GM18909 (cell line): Measurements from ENCODE around the gene BRSK2.
"Not testable (repeated sequence)": the region's sequence is repeated elsewhere in the genome, so short reads cannot be mapped to it uniquely, and the experiment has no call there.

Experiments
- ATAC-seq: cut with Tn5 transposase; IDR thresholded peaks from one replicate; pipeline ENCODE4 v1.9.1; 2021; ENCODE audit warnings: mild to moderate bottlenecking; ENCODE audit not compliant: unreplicated experiment, poor library complexity

Gene BRSK2

GRCh38 chr11:1425439-1425838, 35.7 kb downstream of the BRSK2 start:
- ATAC-seq: no peak

GRCh38 chr11:1428762-1429316, 39.1 kb downstream of the BRSK2 start:
- ATAC-seq: no peak

- no peak for ATAC-seq
Measured at GRCh38 chr11:1433568-1433967, 43.8 kb downstream of the BRSK2 start.

- no peak for ATAC-seq
Measured at GRCh38 chr11:1433977-1434640, 44.4 kb downstream of the BRSK2 start.

- ATAC-seq: not testable (repeated sequence)
Measured at GRCh38 chr11:1435479-1435819, 45.7 kb downstream of the BRSK2 start.

- ATAC-seq: no peak
Measured at GRCh38 chr11:1435820-1436467, 46.2 kb downstream of the BRSK2 start.

- no peak for ATAC-seq
Measured at GRCh38 chr11:1436468-1437039, 46.8 kb downstream of the BRSK2 start.

GRCh38 chr11:1437500-1437899, 47.8 kb downstream of the BRSK2 start:
- ATAC-seq: no peak

GRCh38 chr11:1438261-1438966, 48.7 kb downstream of the BRSK2 start:
- no peak for ATAC-seq

- no peak for ATAC-seq
Measured at GRCh38 chr11:1438967-1439330, 49.2 kb downstream of the BRSK2 start.

- no peak for ATAC-seq
Measured at GRCh38 chr11:1439341-1439740, 49.6 kb downstream of the BRSK2 start.

GRCh38 chr11:1440066-1440465, 50.3 kb downstream of the BRSK2 start:
- no peak for ATAC-seq

GRCh38 chr11:1440496-1440895, 50.8 kb downstream of the BRSK2 start:
- ATAC-seq: no peak

GRCh38 chr11:1442163-1442562, 52.4 kb downstream of the BRSK2 start:
- ATAC-seq: no peak

GRCh38 chr11:1442807-1443366, 53.2 kb downstream of the BRSK2 start:
- no peak for ATAC-seq

GRCh38 chr11:1443737-1444136, 54.0 kb downstream of the BRSK2 start:
- no peak for ATAC-seq

GRCh38 chr11:1444321-1444720, 54.6 kb downstream of the BRSK2 start:
- no peak for ATAC-seq

GRCh38 chr11:1444823-1445422, 55.2 kb downstream of the BRSK2 start:
- ATAC-seq: no peak

GRCh38 chr11:1445741-1446445, 56.2 kb downstream of the BRSK2 start:
- ATAC-seq: no peak

GRCh38 chr11:1446623-1447022, 56.9 kb downstream of the BRSK2 start:
- no peak for ATAC-seq
